GM19397 (cell line): ENCODE measurements around the gene HSD11B1L.

Experiments
- ATAC-seq: cut with Tn5 transposase; IDR thresholded peaks from one replicate; pipeline ENCODE4 v1.9.1; 2021; ENCODE audit warnings: mild to moderate bottlenecking, moderate library complexity; ENCODE audit not compliant: unreplicated experiment

HSD11B1L gene

DNA sequence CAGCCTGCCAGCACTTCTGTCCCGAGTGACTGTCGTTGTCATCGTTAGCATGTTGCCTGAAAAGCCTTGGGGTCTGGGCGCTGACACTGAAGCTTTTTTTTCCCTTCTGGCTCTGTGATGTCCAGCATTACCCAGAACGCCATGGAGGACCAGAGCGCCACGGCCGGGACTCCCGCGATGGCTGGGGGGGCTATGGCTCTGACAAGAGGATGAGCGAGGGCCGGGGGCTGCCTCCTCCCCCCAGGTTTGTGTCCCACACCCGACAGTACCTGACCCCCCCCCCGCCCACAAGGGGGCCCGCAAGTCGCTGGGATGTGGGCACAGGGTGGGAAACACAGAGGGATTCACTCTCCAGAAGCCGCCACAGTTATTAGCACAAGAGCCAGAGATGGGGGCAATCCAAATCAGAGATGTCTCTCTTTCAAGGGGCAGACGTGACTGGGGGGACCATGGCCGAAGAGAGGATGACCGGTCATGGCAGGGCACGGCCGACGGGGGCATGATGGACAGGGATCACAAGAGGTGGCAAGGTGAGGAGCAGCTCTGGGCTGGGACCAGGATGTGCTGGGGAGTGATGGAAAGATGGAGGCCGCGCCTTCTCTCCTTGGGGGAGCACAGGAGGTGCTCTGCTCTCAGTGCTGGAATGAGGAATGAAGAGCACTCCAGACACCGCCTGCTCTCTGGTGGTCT, 13.8 kb upstream of the HSD11B1L start:
- ATAC-seq: no peak

GRCh38 chr19:5667751-5668271, 13.0 kb upstream of the HSD11B1L start:
- no peak for ATAC-seq

DNA sequence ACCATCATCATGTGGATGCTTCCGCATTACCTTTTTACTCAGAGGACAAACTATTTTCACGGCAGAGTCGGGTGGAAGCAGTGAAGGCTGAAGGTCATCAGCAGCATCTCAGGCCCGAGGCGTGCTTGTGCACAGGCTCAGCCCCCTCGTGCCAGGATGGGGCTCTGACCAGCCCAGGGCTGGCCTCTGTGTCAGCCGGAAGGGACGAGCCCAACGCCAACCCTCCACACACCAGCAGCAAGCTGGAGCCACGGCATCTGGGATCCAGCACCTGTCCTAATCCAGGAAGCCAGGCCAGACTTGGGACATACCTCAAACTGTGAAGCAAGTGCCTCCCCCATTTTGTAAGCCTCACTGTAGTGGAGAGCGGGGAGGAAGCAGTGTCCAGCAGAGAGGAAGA, 11.6 kb upstream of the HSD11B1L start:
- ATAC-seq: no peak

DNA sequence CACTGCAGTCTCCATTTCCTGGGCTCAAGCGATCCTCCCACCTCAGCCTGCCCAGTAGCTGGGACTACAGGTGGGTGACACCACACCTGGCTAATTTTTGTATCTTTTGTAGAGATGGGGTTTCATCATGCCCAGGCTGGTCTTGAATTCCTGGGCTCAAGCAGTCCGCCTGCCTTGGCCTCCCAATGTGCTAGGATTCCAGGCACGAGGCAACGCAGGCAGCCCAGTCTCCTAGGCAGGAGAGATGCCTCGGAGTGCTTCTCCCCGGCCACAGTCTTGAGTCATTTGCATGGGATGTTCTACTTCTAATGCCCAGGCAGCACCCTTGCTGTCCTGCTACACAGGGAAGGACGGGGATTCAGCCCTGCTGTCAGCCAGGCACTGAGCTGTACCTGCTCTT, 9.2 kb upstream of the HSD11B1L start:
- no peak for ATAC-seq

- no peak for ATAC-seq
These were observed 7.9 kb upstream of the HSD11B1L start for GRCh38 chr19:5672708-5673459.

DNA sequence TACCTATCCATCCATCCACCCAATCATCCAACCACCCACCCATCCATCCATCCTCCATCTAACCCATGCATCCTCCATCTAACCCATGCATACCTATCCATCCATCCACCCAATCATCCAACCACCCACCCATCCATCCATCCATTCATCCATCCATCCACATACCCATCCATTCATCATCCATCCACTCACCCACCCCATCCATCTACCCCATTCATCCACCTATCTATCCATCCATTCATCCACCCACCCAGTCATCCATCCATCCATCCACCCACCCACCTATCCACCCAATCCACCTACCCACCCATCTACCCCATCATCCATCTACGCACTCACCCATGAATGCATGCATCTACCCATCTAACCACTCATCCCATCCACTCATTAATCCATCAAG, 7.1 kb upstream of the HSD11B1L start:
- no peak for ATAC-seq

DNA sequence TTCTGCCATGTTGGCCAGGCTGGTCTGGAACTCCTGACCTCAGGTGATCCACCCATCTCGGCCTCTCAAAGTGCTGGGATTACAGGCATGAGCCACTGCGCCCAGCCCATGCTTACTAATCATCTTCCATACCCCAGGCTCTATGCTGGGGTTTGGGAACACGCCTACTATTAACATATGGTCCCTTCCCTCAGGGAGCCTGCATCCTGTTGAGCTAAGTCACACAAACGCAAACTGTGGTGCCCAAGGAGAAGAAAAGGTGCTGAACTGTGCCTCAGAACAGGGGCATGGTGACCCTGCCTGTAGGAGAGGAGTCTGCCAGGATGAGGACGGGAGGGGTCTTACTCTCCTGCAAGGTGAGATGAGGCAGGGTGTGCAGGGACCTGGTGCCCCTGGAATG, 6.1 kb upstream of the HSD11B1L start:
- no peak for ATAC-seq

- ATAC-seq: no peak
These were observed 4.6 kb upstream of the HSD11B1L start for GRCh38 chr19:5676105-5676771.

- ATAC-seq: no peak
These were observed 4.1 kb upstream of the HSD11B1L start for GRCh38 chr19:5676772-5677105.

GRCh38 chr19:5677136-5677535, 3.7 kb upstream of the HSD11B1L start:
- no peak for ATAC-seq

GRCh38 chr19:5677580-5677979, 3.2 kb upstream of the HSD11B1L start:
- no peak for ATAC-seq

DNA sequence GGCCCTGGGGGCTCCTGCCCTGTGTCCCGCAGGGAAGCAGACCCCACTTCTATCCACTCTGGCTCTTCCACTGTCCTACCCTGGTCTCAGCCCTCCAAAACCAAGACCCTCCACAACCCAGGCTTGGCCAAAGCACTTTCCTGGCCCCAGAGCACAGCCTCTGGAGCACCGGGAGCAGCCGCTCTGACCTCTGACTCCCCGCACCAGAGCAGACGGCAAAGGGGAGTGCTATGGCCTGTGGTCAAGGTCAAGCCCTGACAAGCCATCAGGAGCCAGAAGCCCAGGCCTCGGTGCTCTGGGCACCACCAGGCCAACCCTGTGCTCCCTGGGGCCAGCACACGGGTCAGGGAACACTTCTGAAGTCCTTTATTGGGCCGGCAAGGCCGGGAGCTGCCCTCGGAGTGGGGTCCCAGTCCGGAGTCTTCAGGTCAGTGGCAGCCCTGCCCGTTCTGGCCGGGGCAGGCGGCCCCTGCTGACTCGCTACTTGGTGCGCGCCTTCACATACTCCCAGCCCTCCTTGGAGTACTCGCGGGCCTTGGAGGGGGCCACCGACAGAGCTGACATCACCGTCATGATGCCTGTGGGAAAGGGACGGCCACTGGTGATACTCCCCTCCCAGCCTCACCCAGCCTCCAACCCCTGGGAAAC, 2.6 kb upstream of the HSD11B1L start:
- no peak for ATAC-seq

DNA sequence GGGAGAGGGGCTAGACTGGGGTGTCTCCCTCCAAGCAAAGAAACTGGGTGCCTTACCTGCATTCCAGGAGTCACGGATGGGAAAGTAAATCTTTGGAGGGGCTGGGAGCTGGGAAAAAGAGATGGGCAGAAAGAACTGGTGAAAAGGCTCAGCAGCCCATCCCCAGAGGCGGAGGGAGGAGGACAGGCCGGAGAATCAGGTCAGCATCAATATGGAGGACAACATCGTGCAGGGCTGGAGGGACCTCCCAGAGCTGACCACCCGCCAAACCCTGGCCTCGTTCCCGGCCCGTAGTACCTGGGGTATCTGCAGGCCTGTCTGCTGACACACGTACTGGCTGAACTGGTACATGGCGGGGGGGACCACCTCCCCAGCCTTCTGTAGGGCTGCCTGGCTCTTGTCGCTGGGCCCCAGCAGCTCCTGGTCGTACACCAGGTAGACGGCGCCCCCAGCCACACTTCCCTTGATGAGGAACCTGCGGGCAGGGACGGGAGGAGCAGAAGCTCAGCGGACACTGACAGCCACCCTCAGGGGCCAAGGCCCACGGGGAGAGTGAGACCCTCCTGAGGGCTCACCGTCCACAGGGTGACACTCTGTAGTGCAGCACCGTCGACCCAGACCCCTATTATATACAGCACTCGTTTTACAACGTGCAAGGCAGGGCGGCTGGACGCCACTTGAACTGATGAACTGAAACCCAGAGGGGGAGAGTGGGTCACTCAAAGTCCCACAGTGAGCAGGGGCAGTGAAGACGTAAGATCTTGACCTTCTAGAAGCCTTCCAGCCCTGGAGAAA, 1.3 kb upstream of the HSD11B1L start:
- no peak for ATAC-seq

DNA sequence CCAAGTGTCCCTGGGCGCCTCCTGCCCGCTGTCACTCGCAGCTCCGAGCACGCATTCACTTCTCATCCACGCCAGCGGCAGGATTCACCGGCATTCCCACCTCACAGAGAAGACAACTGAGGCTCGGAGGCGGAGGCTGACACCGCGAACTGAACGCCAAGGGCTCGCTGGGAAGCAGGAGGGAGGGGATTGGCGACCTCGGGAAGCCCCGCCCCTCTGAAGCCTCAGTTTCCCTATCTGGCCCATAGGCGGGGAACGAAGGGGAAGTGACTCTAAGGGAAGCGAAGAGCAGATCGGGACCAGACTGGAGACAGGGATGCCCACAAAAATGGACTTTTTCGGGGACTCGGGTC, 767 bp upstream of the HSD11B1L start:
- ATAC-seq: no peak

DNA sequence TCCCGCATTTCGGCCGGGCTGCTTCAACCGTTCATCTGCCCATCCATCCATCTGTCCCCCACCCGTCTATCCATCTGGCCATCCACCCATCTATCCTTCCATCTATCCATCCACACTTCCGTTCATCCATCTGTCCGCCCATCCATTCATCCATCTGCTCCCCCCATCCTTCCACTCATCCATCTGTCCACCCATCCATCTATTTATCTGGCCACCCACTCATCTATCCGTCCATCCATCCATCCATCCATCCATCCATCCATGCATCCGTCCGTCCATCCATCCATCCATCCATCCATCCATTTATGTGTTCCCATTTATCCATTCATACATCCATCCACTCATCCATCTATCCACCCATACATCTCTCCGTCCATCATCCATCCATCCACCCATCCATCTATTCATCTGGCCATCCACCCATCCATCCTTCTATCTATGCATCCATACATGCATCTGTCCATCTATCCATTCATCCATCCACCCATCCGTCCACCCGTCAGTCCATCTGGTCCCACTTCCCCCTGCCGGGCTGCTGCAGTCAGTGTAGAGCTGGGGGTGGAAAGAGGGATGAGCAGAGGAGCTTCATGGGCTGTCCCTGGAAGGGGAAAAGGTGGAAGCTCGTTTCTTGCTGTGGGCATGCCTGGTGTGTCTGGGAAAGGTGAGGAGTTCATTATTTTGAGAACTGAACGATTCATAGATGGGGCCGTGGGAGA, 722 bp downstream of the HSD11B1L start:
- ATAC-seq: no peak

- ATAC-seq: no peak
These were observed 1.3 kb downstream of the HSD11B1L start for GRCh38 chr19:5682107-5682482.

DNA sequence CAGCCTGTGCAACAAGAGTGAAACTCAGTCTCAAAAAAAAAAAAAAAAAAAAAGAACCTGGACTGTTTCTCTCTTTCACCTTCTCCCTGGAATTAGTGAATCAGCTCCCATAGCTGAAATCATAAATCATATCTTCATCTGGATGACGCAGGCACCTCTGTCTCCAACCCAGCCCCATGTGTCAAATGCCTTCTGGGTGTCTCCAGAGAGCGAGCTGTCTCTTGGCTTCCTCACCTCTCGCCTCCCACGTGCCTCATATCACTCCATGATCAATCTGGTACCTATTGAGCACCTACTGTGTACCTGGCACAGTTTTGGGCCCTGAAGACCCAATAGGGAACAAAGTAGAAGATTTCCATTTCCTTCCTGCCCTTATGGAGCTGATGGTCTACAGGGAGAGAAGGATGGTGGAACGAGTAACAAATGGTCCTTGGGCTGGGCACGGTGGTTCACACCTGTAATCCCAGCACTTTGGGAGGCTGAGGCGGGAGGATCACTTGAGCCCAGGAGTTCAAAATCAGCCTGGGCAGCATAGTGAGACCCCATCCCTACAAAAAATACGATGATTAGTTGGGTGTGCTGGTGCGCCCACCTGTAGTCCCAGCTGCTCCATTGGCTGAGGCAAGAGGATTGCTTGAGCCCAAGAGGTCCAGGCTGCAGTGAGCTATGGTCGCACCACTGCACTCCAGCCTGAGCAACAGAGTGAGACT, 2.5 kb downstream of the HSD11B1L start:
- no peak for ATAC-seq

DNA sequence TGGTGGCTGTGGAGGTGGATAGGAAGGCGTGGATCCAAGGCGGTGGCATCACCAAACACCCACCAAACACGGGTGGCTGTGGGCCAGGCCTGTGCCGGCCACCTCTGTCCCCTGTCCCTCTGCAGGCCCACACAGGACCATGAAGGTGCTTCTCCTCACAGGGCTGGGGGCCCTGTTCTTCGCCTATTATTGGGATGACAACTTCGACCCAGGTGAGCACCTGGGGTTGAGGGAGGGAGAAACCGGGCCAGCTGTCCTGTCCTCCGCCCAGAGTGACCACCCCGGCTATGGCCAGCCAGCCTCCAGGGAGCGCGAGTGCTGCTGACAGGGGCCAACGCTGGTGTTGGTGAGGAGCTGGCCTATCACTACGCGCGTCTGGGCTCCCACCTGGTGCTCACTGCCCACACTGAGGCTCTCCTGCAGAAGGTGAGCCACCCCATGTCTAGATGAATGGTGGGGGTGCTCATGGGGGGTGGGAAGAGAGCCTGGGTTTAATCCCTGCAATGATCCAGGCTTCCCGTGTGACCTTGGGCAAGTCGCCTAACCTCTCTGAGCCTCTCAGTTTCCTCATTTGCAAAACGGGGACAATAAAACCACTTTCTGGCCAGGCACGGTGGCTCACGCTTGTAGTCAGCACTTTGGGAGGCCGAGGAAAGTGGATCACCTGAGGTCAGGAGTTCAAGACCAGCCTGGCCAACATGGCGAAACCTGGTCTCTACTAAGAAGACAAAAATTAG, 4.0 kb downstream of the HSD11B1L start:
- no peak for ATAC-seq

DNA sequence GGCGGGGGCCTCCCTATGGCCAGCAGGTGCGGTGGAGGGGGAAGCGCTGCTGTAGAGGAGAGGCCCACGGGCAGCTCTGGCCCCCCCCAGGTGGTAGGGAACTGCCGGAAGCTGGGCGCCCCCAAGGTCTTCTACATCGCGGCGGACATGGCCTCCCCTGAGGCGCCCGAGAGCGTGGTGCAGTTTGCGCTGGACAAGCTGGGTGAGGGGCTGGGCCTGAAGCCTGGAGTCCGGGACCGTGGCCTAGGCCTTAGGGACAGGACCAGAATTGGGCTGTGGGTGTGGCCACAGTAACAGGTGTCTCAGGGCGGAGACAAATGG, 5.5 kb downstream of the HSD11B1L start:
- ATAC-seq: no peak
